RPMI8226 (cell line): ENCODE data around the gene HEXD.

Source experiments
- DNase-seq: peaks from one replicate; pipeline ENCODE4 v3.0.0-alpha.2; 2015

HEXD gene

GRCh38 chr17:82461827-82462524 is 43.8 kb downstream of the HEXD start:
- no peak for DNase-seq

- no peak for DNase-seq
These were observed 45.2 kb downstream of the HEXD start for GRCh38 chr17:82463391-82463790.

GRCh38 chr17:82463925-82464566 is 45.9 kb downstream of the HEXD start:
- no peak for DNase-seq

- DNase-seq = no peak
These were observed 46.4 kb downstream of the HEXD start for GRCh38 chr17:82464567-82464929.

GRCh38 chr17:82465023-82465603 is 47.0 kb downstream of the HEXD start:
- DNase-seq = no peak

- no peak for DNase-seq
These were observed 50.5 kb downstream of the HEXD start for GRCh38 chr17:82468692-82469091.

GRCh38 chr17:82470065-82470464 is 51.9 kb downstream of the HEXD start:
- DNase-seq = no peak

- DNase-seq = no peak
These were observed 56.3 kb downstream of the HEXD start for GRCh38 chr17:82474223-82475010.

GRCh38 chr17:82475458-82475857 is 57.3 kb downstream of the HEXD start:
- DNase-seq = no peak

- DNase-seq = no peak
These were observed 59.8 kb downstream of the HEXD start for GRCh38 chr17:82477934-82478333.

- no peak for DNase-seq
These were observed 61.5 kb downstream of the HEXD start for GRCh38 chr17:82479602-82480001.

GRCh38 chr17:82480318-82480717 is 62.2 kb downstream of the HEXD start:
- DNase-seq = no peak

- no peak for DNase-seq
These were observed 65.1 kb downstream of the HEXD start for GRCh38 chr17:82483204-82483660.

- DNase-seq = no peak
These were observed 65.7 kb downstream of the HEXD start for GRCh38 chr17:82483836-82484235.

GRCh38 chr17:82486231-82487094 is 68.3 kb downstream of the HEXD start:
- DNase-seq = no peak

GRCh38 chr17:82487910-82488309 is 69.8 kb downstream of the HEXD start:
- DNase-seq = no peak

GRCh38 chr17:82489117-82489516 is 71.0 kb downstream of the HEXD start:
- no peak for DNase-seq

- DNase-seq = no peak
These were observed 71.8 kb downstream of the HEXD start for GRCh38 chr17:82489851-82490511.

- no peak for DNase-seq
These were observed 72.5 kb downstream of the HEXD start for GRCh38 chr17:82490512-82491195.

- DNase-seq = no peak
These were observed 73.0 kb downstream of the HEXD start for GRCh38 chr17:82491196-82491530.

GRCh38 chr17:82491533-82491932 is 73.4 kb downstream of the HEXD start:
- no peak for DNase-seq
